Renal cortex interstitium (tissue), 11 donors: ENCODE measurements around the gene CDK18. TPM values are rescaled to one million over a fixed set of nuclear protein-coding genes. Genes with fewer than 3 reads are reported as not detected.

Source experiments
- DNase-seq, 11 donors: peaks; one replicate each; pipeline ENCODE4 v3.0.0-alpha.2; 2013; ENCODE audit warnings: low read depth in 9 of 11, low spot score in 4 of 11; ENCODE audit errors: extremely low read depth in 1 of 11
- polyA plus RNA-seq, 3 donors: library from polyadenylated mRNA; unstranded; fragments of 120-200 nt; gene quantifications; one replicate each; pipeline ENCODE4 v1.2.1, GENCODE V29; 2013; ENCODE audit not compliant: insufficient read length in 3 of 3

CDK18 gene
- polyA plus RNA-seq, 3 donors: 20.4 to 53.2 (median 25.1) TPM

- DNase-seq: no peak
Observed at GRCh38 chr1:205545991-205546390, 41.5 kb downstream of the CDK18 start.

- no peak for DNase-seq
Observed at GRCh38 chr1:205546541-205546940, 42.1 kb downstream of the CDK18 start.

- DNase-seq: no peak
Observed at GRCh38 chr1:205547936-205548827, 43.7 kb downstream of the CDK18 start.

GRCh38 chr1:205554026-205554811 is 49.8 kb downstream of the CDK18 start:
- DNase-seq: no peak

- DNase-seq: no peak
Observed at GRCh38 chr1:205561501-205562203, 57.2 kb downstream of the CDK18 start.

GRCh38 chr1:205563927-205564441 is 59.5 kb downstream of the CDK18 start:
- DNase-seq: no peak

- DNase-seq: no peak
Observed at GRCh38 chr1:205565799-205566198, 61.3 kb downstream of the CDK18 start.

GRCh38 chr1:205567716-205568115 is 63.2 kb downstream of the CDK18 start:
- no peak for DNase-seq

- DNase-seq: no peak
Observed at GRCh38 chr1:205568135-205568468, 63.6 kb downstream of the CDK18 start.

GRCh38 chr1:205568469-205569361 is 64.2 kb downstream of the CDK18 start:
- no peak for DNase-seq

GRCh38 chr1:205569411-205570172 is 65.1 kb downstream of the CDK18 start:
- DNase-seq: peak in 1 of 11 donors; percentile 41

GRCh38 chr1:205570173-205570501 is 65.7 kb downstream of the CDK18 start:
- no peak for DNase-seq

GRCh38 chr1:205570796-205571537 is 66.5 kb downstream of the CDK18 start:
- DNase-seq: no peak

GRCh38 chr1:205571747-205572146 is 67.3 kb downstream of the CDK18 start:
- no peak for DNase-seq

- no peak for DNase-seq
Observed at GRCh38 chr1:205572421-205572820, 68.0 kb downstream of the CDK18 start.

- peak in 1 of 11 donors; percentile 35 for DNase-seq
Observed at GRCh38 chr1:205575294-205575885, 70.9 kb downstream of the CDK18 start.

- no peak for DNase-seq
Observed at GRCh38 chr1:205576011-205576410, 71.5 kb downstream of the CDK18 start.
